ENCODE measurements around the gene AUH.
"Not testable (repeated sequence)": the region's sequence is repeated elsewhere in the genome, so short reads cannot be mapped to it uniquely, and the experiment has no call there.

The AUH gene

DNA sequence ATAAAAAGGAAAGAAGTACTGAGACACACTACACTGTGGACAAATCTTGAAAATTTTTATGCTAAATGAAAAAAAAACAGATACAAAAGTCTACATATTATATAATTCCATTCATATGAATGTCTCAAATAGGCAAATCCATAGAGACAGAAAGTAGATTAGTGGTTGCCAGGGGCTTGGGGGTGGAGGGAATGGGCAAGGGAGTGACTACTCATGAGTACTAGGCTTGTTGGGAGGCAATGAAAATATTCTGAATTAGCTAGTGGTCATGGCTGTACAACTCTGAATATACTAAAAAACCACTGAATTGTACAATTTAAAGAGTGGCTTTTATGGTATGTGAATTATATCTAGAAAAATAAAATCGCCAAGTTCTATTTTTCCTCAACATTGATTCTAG lies 154.9 kb downstream of the AUH start:
- no peak for DNase-seq

DNA sequence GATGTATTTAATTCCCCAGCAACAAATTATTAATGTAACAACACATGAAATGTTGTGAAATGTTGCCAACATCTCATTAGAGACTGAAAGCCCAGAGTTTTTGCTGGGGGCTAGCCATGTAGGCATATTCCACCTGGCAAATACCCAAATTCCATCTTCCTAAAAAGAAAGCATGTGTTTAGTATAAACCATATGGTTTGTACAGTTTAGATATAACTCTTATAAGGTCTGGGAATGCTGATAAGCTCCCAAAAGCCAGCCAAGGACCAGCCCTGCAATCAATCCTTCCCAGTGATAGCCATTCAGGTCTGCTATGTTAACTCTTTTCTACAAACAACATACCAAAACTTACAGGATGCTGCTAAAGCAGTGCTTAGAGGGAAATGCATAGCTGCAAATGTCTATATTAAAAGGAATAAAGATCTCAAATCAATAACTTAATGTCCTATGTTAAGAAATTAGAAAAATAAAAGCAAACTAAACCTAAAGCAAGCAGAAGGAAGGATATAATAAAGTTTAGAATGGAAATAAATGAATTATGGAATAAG lies 158.9 kb downstream of the AUH start:
- DNase-seq, result no peak

DNA sequence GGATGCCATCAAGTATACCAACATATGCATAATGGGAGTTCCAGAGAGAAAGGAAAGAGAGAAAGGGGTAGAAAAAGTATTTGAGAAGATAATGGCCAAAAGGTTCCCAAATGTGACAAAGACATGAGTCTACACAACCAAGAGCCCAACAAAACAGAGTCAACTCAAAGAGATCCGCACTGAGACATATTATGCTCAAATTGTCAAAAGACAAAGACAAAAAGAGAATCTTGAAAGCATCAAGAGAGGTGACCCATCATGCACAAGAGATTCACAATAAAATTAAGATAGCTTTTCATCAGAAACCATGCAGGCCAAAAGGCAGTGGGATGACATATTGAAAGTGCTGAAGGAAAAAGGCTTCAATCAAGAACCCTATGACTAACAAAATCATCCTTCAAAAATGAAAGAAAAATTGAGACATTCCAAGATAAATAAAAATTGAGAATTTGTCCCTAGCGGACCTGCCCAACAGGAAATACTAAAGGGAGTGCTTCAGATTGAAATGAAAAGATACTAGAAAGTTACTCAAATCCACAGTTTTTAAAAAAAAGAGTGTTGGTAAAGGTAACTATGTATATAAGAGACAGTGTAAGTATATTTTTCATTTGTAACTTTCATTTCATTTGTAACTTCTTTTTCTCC lies 160.9 kb downstream of the AUH start:
- no peak for DNase-seq

DNA sequence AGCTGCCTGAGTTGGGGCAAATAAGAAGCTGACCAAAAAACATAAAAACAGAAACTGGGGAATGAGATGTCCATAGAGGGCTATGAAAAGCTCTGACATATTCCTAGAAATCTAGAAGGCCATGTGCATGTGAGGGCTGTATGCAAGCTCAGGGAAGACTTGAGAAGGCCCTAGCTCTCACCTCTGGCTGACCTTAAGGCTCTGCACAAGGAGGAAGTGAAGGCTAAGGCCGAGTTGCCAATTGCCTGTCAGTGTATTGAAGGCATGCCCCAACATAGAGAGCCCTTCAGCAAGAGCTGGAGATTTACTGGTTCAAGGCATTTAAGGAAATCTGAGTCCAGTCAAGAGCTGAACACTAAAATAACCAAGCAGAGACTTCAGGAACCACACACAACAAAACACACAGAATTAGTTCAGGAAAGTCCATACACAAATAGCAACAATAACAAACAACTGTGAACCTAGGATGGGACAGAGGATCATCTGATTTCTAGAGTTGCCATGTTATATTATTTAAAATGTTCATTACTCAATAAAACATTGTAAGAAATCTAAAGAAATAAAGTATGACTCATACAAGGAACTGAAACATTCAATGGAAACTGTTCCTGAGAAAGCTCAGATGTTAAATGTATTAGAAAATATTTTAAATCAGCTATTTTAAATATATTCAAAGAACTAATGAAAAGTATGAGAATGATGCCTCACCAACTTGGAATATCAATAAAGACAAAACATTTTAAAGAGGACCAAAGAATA lies 161.8 kb downstream of the AUH start:
- DNase-seq, result no peak

DNA sequence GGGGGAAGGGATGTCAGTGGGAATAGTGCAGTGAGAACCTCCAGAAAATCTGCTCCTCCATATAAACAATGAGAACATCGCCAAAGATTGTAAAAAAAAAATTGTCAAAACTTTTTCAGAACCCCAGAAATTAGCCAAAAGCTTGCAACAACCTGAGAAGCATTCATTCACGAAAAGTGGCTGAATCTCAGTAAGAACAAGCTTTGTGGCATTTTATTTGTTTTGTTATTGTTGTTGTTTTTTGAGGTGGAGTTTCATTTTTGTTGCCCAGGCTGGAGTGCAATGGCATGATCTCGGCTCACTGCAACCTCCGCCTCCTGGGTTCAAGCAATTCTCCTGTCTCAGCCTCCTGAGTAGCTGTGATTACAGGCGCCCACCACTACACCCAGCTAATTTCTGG lies 162.8 kb downstream of the AUH start:
- not testable (repeated sequence) for DNase-seq

DNA sequence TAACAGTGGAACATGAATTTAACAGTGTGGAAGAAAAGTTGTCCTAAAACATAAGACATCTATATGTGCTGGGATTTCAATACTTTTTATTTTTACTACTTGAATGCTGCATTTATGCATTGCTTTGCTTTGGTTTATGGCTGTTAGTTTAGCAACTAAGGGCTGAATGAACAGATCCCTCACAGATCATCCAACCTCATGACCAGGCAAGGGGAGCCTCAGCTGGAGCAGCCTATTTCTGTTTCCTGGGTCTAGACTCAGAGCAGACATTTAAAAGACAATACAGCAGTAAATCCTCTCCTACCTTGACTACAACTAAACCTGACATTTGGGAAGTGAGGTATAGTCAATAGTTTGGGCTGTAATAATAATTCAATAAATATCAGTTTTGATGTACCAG lies 163.3 kb downstream of the AUH start:
- DNase-seq, result no peak

DNA sequence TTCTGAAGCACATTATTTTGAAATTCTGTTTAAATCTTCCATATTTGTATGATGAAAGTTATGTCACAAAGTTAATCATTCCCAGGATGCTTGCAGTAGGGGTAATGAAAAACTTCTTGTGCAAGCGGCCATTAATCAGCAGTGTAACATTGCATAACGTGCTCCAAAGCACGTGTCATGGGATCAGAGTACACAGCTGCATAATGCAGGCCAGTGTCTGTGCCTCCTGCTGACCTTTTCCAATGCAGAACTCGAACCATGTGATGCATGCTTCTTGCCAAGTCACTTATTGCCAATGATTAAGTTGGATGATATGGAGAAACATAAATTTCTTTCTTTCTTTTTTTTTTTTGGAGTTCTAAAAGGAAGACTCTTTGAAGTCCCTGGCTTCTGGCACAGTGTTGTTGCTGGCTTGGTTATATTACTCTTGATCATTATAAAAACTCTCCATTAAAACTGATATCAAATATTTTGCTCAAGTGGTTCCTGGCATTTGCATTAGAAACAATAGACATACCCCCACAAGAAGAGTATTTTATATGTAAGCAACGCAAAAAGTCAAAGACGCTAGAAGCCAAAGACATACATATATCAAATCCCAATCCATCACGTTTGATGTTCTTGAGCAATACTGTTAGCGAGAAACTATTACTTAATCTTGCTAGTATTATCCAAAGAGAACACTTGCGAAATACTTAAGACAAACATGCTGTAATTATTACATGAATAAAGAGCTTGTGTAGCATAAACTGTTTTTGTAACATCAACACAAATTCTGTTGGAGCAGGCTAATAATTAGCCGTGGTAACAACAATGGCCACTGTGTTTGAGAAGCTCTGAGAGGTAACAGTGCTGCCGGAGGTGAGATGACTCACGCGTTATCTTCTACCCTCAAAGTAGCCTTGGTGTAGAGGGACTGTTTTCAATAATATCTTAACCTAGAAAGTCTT lies 164.2 kb downstream of the AUH start:
- no peak for DNase-seq

DNA sequence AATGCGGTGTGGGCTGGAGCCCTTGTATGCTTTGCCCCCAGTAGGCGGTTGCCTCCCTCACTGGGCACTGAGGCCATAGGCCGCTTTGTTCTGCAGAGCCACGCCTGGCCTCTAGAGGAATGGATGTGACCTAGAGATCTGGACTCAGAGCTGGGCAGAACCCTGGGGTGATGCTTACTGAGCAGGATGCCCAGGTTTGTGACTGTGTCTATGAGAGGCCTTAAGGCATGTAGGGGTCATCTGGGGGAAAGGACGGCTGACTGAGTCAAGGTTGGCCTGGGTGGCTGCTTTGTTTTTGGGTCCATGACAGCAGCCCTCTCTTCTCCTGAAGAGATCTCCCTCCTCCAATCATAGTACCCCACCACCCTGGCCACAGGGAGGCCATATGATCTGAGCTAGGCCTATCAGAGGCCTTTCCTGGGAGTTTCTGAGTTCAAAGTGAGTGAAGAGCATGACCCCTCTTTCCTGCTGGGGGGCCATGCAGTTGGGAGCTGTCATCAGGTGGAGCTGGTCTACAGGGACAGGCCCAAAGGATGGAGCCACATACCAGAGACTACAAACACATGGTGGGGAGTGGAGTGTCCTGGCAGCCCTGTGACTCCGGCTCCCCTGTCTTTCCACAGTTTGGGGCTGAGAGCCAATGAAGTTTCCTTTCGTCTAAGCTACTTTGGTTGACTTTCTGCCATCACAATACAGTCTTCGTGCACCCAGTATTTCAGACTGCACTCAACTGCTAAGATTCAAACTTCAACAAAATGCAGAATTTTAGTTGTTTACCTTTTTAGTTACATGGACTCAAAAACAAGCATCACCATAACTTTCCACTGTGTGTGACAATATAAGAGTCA lies 165.4 kb downstream of the AUH start:
- no peak for DNase-seq

DNA sequence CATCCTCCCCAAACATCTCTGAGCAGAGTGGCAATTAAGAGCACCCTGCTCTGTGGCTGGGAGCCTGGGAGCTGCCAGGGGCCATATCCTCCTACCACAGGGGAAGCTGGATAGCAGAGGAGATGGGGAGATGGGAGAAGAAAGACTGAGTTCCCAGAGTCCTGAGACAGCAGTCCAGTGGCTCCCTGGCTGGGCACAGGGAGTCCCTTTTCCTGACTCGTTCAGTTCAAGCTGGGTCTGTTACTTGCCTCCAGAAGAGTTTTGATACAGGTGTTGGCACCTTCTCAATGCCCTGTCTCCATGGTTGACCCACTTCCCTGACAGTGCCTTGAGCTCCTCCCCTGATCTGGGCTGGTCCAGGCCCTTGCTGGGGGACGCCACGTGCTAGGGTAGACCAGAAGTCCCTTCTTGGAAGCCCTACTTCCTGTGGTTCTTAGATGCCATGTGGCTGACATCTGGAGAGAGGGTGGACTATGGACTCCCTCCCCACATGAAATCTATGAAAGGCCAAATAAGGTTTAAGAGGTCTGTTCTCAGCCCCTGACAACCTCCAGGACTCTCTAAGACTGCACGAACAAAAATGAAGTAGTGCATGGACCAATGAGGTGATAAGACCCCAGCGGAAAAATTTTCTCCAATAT lies 166.2 kb downstream of the AUH start:
- no peak for DNase-seq

DNA sequence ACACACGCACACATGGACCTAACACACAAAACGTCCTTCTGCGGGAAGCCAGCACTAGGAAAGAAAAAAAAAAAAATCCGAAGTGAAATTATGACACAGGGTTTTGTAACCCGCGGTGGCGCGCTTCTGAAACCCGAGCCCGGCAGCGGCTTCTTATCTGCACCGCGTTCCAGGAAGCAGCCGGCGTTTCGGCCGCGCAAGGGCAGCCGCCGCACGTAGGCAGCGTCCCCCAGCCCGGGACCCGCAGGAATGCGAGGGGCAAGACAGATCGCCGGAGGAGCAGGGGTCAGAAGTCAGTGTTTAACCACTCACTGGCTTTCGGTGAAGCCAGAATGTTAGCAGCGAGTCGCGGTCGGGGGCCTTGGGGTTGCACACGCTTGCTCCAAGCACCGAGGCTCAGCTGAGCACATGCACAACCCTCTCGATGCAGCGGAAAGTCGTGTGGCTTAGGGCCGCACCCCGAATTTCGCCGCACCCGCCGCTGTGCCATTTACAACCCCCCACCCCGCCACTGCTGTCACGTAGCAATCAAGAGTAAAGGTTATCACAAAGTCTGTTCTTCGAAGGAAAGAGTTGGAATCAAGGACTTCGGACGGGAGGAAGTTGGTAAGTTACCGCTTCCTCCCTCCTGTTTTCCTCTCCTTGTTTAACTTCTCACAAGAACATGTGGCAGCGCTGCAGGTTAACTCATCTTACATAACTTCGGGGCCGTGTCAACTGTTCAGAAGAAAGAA lies 167.9 kb downstream of the AUH start:
- DNase-seq, result peak in 3 of 5 donors; percentile 20 to 94 (median 21)

DNA sequence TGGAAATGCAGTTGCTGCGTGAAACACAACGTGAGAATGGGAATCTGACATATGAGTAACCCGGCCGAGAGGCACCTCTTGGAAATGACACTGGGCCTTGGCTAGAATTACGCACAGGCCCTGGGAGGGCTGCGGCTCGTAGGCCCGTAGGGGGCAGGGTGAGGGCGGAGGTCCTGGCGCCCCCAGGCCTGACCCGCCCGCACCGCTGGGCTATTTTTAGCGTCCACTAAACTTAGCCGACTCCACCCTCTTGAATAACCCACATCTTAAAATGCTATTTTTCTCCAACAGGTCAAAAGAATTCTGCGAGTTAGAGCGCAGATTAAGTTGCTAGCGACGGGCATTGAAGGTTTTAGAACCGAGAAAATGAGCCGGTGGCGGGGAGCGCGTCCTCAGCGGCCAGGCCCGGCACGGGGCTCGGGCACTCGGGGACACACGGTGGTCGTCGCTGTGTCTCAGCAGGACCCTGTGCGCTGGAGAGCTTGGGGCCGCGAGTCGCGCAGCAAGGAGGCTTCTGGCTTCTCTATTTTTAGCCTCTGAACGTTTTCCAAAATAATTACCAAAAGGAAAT lies 168.5 kb downstream of the AUH start:
- peak in 1 of 5 donors; percentile 90 for DNase-seq

DNA sequence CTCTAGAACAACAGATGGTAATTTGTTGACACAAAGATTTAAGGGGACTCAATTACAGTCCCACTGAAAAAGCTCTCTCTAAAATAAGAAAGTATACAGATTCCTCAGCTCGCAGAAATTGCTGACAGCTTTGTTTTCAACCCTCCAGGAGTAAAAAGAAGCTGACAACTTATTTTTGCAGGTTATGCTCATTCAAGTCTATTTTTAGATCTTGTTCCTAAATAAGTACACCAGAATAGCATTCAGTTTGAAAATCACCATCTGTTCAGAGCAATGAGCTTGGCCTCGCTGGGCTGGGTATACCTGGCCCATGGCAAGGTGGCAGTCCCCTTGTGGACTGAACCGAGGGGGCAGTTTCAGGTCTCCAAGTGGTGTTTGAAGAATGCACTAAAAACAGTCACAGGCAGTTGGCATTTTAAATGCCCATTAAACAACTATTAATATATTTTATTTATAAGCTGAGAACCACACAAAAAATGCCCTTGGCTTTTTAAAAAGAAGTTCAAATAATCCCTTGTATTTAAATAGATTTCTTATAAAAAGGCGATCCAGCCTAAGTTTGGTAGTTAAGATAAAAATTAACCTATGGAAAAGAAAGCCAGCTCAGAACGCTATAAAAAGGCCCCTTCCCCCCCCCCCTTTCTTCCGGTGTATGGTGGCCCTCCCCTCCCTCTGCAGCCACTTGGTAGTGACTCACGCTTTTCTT lies 169.2 kb downstream of the AUH start:
- peak in 2 of 5 donors; percentile 16 to 30 for DNase-seq

DNA sequence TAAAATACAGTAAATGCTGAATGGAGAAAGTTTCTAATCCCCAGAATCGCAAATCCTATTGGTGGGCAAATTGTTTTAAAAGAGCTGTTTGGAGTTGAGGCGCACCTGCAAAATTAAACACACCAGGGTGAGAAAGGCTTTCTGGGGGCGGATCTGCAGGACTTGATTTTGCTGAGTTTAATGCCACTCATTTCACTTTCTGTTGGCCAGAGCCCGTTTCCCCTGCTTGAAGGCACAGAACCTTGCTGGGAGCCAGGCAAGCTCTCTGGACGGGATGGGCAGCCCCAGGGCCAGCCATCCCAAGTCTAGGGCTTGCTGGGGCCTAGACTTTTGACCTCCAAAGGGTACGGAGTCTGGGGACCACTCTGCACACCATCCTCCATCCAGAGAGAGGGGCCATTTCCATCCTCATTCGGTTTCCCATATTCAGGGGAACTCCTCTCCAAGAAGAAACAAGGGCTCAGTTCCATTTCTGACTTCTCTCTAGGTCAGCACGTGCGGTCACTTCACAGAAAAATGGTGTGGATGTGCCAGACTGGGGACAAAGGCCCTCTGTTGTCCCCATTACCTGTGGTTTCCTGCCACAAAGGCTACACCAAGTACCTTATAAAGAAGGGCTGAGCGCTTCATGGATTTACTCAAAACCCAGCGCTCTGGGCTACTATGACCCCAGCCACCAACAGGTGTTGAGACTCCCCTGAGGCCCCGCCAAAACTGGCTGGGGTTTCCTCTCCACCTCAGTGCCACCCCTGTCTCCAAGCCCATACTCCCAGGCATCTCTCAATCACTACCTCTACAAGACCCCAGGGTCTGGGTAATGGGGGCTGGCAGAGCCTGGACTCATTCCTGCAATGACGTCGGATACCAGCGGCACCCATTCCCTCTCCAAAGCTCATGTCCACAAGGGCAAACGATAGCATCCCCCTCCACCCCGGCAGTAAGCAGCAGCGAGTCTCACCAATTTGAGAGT lies 170.0 kb downstream of the AUH start:
- no peak for DNase-seq

DNA sequence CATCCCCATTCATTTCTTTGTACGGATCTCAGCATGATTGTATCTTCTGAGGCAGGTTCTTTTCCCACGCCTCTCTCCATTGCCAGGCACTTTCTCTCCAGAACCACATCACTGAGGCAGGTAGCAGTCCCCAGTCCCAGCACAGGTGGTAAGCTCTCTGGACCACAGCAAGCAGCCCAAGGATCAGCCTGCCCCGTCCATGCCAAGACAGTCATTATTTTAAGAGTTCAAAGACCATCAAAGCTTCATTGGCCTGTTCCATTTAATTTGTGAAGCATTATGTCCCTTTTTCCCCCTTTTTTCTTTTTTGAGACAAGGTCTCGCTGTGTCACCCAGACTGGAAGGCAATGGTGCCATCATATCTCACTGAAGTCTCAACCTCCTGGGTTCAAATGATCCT lies 171.7 kb downstream of the AUH start:
- no peak for DNase-seq

DNA sequence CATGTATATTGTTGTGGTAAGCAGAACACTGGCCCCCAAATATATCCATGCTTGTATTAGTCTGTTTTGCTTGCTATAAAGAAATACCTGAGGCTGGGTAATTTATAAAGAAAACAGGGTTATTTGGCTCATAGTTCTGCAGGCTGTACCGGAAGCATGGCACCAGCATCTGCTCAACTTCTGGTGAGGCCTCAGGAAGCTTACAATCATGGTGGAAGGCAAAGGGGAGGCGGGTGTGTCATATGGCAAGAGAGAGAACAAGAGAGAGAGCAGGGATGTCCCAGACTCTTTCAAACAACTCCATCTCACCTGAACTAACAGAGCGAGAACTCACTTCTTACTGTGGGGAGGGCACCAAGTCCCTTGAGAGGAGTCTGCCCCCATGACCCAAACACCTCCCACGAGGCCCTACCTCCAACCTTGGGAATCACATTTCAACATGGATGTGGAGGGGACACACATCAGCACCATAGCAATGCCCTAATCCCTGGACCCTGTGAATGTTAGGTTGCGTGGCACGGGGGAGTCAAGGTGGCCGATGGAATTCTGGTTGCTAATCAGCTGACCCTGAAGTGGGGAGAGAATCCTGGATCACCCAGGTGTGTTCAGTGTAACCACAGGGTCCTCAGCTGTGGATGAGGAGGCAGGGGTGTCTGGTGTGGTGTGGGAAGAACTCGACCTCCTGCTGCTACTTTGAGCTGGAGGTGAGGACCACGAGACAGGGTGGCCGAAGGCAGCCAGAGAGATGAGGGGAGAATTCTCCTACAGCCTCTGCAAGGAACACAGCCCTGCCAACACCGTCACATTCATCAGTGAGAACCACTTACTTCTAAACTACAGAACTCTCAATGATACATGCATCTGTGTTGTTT lies 172.8 kb downstream of the AUH start:
- DNase-seq, result no peak

DNA sequence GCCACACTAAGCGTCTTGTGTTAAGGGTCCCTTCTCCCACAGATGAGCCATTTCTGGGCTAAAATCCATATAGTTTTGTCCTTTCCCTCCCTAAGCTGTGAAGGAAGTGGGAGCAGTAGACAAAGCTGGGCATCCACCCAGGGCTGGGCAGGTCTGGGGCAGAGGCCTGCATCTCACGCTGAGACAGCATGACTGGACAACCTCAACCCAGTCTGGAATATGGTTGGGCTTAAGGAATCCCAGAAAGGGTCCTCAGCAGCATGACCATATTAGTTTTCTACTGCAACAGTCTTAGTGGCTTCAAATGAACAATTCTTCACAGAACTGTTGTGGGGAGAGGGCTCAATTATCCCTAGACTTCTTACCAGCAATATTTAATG lies 173.8 kb downstream of the AUH start:
- DNase-seq, result no peak

DNA sequence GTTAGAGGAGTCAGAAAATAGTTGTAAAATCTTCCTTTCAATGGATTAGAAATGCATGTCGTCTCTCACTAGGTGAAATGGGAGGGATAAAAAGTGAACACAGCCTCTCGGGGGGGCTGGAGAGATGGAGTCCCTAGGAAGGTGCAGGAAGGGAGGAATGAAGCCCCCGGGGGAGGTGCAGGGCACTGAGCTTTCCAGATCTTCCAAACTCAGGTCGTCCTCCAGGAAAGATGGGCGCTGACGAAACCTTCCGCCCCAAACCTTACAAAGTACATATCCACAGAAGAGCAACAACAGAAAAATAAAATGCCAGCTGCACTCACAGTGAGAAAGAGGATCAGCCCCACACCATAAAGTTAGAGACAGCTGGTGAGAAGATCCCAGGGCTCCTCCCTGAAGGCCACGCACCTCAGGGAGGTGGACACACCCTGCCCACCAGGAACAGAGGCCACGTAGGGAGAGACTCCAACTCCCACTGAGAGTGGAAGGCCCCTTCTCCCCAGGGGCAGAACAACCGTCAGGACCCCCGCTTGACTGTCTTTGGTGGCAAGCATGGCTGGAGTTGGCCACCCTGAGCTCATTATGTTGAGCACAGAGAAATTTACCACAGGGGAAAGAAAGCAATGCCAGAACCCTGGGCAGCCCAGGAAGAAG lies 174.3 kb downstream of the AUH start:
- no peak for DNase-seq
